HuH-7.5 (cell line): ENCODE data around the gene SLC39A11.
"Not testable (repeated sequence)": the region's sequence is repeated elsewhere in the genome, so short reads cannot be mapped to it uniquely, and the experiment has no call there.

Experiments
- DNase-seq: peaks from one replicate; pipeline ENCODE4 v3.0.0; 2011; ENCODE audit warnings: low spot score

SLC39A11 gene

GRCh38 chr17:72654706-72655105, 437.8 kb downstream of the SLC39A11 start:
- no peak for DNase-seq

- DNase-seq, result no peak
Observed at GRCh38 chr17:72651988-72652387, 440.5 kb downstream of the SLC39A11 start.

DNA sequence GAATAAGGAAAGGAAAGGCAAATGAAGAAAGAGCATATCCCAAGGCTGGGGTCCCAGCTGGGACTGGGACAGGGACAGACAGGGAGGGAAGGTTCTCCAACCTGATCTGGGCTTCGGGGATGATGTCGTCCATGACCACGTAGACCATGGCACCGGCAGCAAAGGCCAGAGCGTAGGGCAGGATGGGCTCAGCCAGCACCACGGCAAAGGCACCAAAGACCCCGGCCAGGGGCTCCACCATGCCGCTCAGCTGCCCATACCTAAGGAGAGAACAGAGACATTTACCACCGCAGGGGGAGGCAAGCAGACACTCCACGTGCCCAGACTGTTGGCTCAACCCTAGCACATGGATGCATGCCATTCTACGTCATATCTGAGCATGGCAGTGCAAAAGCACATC, 443.8 kb downstream of the SLC39A11 start:
- no peak for DNase-seq

DNA sequence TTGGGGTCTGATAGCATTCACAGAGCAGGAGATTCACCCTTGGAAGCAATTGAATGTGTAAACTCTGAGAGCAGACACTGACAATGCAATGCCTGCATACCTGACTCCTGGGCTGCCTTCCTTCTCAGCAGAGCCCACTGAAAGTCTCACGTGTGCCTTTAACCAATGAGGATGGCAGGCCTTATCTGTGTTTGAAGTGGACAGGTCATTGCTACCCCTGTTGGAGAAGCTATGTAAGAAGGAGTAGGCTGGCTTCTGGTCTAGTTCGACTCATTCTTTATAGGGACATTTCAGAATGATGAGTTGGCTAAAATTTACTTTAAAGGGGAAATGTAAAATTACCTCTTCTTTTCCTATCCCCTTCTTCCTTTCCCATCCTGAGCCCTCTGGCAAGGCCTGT, 446.3 kb downstream of the SLC39A11 start:
- no peak for DNase-seq

DNA sequence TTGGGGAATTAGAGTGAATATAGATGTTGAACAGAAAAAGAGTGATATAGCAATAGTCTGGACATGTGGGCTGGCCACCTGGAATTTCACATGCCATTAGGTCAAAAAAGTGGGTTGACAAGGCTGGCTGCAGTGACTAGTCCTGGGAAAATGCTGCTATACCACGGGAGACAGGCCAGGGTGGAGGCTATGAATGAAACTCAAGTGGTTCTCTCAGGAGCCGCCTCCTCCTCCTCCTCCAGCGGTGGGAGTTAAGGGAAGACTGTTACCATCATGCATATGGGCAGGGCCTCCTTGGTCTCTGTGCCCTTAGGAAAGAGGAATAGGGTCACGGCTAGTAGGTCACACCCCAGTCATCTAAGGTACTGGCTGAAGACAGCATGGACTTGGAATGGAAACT, 448.0 kb downstream of the SLC39A11 start:
- DNase-seq, result no peak

DNA sequence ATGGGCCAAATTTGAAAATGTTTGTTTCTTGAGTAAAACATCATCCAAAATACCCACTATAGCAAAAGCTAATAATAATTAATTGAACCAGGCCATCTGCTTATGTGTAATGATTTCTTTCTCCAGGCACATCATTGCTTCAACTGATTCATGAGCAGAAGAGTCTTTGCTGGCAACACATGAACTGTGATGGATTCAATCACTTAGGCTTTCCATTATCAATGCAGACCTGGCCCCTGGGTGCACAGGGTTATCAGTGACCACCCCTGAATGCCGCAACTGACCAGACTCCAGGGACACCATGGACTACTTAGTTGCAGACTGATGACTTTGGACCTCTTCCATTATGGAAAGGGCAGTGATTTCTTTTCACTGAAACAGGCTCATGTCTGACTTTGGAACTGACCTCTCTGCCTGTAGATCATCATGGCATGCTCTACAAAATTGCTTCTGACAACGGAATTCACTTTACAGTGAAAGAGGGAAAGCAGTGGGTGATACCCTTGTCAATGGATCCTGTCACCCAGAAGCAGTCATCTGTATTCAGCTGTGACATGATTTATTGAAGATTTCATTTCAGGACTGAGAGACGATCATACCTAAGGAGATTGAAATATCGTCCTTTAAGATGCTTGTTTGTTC, 448.8 kb downstream of the SLC39A11 start:
- DNase-seq, result no peak

DNA sequence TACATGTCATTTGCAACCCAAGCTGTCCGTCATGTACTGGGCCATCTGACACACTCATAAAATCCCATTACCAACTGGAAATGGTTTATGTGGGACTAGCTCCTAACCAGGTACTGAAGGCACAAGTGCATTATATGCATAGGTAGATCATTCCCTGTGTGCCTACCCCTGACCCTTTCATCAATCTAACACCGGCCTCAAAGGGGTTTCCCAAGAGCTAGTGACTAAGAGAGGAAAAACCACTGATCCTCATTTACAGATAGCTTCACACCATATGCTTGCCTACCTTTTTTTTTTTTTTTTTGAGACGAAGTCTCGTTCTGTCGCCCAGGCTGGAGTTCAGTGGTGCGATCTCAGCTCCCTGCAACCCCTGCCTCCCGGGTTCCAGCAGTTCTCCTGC, 449.8 kb downstream of the SLC39A11 start:
- no peak for DNase-seq

GRCh38 chr17:72640415-72641165, 451.9 kb downstream of the SLC39A11 start:
- peak; percentile 50 for DNase-seq

- peak; percentile 44 for DNase-seq
Observed at GRCh38 chr17:72639711-72640110, 452.8 kb downstream of the SLC39A11 start.

- not testable (repeated sequence) for DNase-seq
Observed at GRCh38 chr17:72638932-72639331, 453.6 kb downstream of the SLC39A11 start.

DNA sequence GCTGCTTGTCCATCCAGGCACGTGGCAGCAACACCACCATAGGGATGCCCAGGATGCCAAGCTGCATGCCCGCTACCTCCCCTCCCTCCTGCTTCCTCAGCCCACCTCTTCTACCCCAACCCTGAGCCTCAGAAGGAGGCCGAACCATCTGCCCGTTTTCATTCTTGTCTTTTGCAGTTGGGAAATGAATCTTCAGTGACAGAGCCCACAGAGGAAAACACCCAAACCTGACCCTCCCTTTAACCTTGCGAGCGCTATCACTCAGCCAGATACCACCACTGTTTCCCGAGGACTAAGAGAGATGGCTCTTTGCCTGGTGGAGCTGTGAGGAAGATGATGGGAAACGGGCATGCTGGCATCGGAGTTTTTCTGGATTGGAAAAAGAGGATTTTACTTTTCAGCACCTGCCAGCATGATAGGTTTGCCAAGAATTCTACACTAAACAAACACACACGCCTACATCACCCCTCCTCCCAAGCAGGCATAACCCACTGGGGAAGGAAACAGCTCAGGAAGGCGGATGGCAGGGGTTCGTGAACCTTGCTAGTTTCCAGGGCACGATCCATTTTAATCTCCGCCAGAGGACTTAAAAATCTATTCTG, 457.4 kb downstream of the SLC39A11 start:
- DNase-seq, result no peak

DNA sequence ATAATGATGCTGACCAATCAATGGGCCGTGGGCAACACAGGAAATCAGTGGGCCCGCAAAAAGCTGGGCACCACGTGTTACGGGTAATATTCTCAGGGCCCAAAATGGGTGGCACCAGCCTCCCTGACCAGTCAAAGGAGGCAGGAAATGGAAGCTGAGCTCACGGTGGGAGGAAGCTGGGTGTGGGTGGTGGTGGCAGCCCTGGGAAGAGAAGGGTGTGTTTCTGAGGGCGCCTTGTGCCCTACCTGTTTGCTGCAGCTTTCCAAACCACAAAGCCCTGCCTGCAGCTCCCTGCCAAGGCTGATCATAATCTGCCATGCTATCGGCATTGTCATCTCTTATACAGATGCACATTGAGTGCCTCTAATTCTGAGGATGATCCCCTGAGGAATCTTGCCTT, 457.9 kb downstream of the SLC39A11 start:
- DNase-seq, result no peak

- peak; percentile 46 for DNase-seq
Observed at GRCh38 chr17:72631949-72632684, 460.4 kb downstream of the SLC39A11 start.

DNA sequence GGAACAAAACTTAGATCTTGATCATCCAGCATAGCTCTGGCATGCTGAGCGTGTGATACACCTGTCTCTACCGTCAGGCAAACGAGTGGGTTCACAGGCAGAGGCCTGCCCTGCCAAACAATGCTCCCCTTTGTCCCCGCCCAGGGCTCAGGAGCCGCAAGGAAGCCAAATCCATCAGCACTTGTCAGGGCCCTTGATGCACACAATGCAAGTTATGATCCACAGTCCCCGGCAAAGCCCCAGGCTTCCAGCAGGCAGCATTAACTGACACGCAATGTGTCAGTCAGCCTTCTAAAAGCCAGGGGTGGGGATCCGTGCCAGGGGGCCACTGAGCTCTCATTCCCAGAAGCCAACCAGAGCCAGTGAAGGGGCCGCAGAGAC, 460.9 kb downstream of the SLC39A11 start:
- DNase-seq, result no peak

DNA sequence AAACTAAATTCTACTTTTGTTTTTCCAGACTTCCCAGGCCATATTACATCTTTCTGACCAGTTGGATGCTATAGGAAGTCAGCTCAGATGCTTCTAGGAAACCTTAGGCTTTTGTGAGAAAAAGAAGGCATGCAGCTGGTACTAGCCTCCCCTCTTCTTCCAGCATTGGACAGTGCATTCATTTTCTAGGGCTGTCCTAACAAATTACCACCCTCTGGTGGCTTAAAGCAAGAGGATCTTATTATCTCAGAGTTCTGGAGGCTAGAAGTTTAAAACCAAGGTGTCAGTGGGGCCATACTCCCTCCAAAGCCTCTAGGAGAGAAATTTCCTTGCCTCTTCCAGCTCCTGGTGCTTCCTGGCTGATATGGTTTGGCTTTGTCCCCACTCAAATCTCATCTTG, 467.8 kb downstream of the SLC39A11 start:
- no peak for DNase-seq

- no peak for DNase-seq
Observed at GRCh38 chr17:72624226-72624625, 468.3 kb downstream of the SLC39A11 start.

- DNase-seq, result no peak
Observed at GRCh38 chr17:72622661-72623433, 469.6 kb downstream of the SLC39A11 start.

DNA sequence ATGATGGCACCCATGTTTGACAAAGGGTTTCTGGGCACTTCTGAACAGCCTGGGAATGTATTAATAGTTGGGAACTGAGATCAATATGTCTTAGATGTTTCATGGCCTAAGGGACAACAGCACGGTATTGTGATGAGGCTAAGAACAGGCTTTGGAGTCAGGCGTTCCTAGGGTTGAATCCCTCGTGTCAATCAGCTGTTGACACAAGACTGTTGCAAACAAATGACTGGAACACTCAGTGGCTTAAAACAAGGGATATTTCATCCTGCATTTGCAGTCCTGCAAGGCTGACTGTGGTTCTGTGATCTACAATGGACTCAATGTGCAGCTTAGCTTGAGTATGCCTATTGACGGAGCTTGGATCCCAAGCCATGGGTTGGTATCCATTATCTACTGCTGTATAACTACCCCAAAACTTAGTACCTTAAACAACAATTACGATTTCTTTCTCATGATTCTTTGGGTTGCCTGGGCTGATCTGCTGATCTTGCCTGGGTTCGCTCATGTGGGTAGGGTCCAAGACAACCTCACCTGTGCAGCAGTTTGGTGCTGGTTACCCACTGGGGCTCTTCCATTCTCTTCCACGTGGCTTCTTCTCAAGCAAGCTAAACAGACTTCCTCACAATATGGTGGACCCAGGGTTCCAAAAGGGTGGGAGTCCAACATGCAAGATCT, 472.4 kb downstream of the SLC39A11 start:
- DNase-seq, result no peak

DNA sequence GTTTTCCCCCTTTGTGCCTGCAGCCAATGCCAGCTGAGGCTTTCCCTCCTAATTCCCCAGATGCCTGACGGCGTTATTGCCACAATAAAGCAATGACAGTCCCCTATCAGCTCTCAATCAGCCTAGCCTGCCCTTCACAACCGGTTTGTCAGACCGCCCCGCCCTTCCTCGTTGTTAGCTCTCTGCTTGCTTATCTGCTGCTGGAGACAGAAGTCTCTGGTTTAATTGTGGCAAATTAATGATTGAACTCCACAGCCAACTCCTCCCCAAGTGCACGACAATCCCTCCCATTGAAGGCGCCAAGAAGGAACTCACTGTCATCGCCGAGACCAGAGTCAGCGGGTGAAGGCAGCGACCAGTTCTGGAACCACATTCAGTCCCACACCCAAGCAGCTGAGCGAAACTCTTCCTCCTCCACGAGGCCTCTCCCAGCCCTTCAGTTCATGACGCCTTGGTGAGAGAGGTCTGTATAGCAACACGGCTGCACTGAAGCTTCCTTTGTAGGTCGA, 474.4 kb downstream of the SLC39A11 start:
- peak; percentile 29 for DNase-seq

DNA sequence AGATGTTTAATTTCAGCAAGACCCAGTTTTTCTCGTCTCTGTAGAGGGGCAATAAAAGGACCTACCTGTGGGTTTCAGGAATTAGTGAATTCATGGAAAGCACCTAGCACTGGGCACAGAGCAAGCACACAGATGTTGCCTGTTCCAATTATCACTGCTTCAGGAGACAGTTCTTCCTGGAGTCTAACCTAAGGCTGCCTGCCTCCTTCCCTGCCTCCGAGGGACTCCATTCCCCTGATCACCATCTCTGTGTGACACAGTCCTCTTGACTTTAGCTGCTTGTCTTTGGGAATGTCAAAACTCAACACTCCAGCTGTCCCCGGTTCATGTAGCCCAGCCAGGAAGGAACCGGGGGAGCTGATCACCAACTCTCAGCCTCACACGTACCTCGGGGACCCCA, 474.9 kb downstream of the SLC39A11 start:
- DNase-seq, result no peak

DNA sequence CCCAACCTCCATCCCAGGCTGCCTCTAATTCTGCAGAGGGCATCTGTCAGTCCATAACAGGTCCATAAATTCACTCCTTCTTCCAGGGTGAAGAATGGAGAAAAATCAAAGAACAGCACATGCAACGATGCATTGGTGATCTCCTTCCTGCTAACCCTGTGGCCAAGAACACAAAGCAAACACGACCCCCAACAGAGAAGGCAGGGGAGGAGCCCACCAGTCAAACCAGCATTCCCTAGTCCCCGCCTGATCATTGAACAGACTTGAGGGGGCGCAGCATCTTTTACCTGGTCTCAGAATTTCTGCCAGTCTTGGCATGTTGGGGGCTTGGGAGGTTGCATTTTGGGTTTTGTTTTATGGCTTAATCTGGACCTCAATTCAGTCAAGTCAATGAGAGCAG, 476.0 kb downstream of the SLC39A11 start:
- no peak for DNase-seq
